Liver (tissue), 3 donors: Measurements from ENCODE around the gene MYBPH.

Experiments used
- EGR1 ChIP-seq, 2 donors: IDR thresholded peaks; 2 replicates each; pipeline ENCODE4 v1.6.1; 2016 to 2018; ENCODE audit warnings: antibody characterized with exemption in 2 of 2, low read depth in 2 of 2
- HNF4G ChIP-seq: IDR thresholded peaks from 2 replicates; pipeline ENCODE4 v1.6.1; 2016; ENCODE audit warnings: antibody characterized with exemption
- JUND ChIP-seq, 2 donors: IDR thresholded peaks; 2 replicates each; pipeline ENCODE4 v1.6.1; 2016; ENCODE audit warnings: antibody characterized with exemption in 2 of 2
- MAX ChIP-seq: IDR thresholded peaks from 2 replicates; pipeline ENCODE4 v1.6.1; 2016; ENCODE audit warnings: antibody characterized with exemption
- NR2F2 ChIP-seq: IDR thresholded peaks from 2 replicates; pipeline ENCODE4 v1.6.1; 2016; ENCODE audit warnings: antibody characterized with exemption
- RAD21 ChIP-seq, 2 donors: IDR thresholded peaks; 2 replicates each; pipeline ENCODE4 v1.6.1; 2016; ENCODE audit warnings: antibody characterized with exemption in 2 of 2, mild to moderate bottlenecking in 2 of 2
- SP1 ChIP-seq: IDR thresholded peaks from 2 replicates; pipeline ENCODE4 v1.6.1; 2018; ENCODE audit warnings: antibody characterized with exemption, mild to moderate bottlenecking
- TAF1 ChIP-seq: conservative IDR thresholded peaks from 2 replicates; pipeline ENCODE4 v1.6.1; 2016; ENCODE audit warnings: antibody characterized with exemption, mild to moderate bottlenecking
- YY1 ChIP-seq: IDR thresholded peaks from 2 replicates; pipeline ENCODE4 v1.6.1; 2016; ENCODE audit warnings: antibody characterized with exemption, mild to moderate bottlenecking
- TF ChIP-seq, protein P1 (sequence below): fragments of 150-350 bp; IDR thresholded peaks from 2 replicates; pipeline ENCODE4 v1.5.1; 2017; ENCODE audit warnings: improper control_type of control experiment, low read depth, low read length; ENCODE audit not compliant: missing input control
- TF ChIP-seq, protein P2 (sequence below): IDR thresholded peaks from 2 replicates; pipeline ENCODE4 v1.6.1; 2016; ENCODE audit warnings: antibody characterized with exemption, mild to moderate bottlenecking
- TF ChIP-seq, protein P3 (sequence below): IDR thresholded peaks from 2 replicates; pipeline ENCODE4 v1.6.1; 2016; ENCODE audit warnings: antibody characterized with exemption
- TF ChIP-seq, protein P4 (sequence below): IDR thresholded peaks from 2 replicates; pipeline ENCODE4 v1.6.1; 2016; ENCODE audit warnings: antibody characterized with exemption
- donor health status: healthy.
- donor health status: healthy.

DNA sequence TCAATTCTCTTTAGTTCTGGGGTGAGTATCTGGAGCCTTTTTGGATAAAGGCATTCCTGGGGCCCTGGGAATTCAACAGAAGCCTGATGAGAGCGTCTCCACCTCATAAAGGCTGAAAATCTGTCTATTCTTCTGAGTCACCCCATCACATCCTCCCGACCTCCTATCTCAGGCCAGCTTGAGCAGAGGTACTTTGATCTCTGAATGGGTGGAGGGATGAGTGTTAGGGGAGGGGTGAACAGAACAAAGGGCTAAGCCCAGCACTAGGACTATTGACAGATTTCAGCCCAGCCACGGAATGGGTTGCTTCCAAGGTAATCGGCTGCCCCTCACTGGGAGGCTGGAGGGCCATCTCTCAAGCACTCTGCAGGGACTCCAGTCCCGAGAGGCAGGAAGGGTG is 2.5 kb upstream of the MYBPH start:
- TF ChIP-seq, protein P1, sequence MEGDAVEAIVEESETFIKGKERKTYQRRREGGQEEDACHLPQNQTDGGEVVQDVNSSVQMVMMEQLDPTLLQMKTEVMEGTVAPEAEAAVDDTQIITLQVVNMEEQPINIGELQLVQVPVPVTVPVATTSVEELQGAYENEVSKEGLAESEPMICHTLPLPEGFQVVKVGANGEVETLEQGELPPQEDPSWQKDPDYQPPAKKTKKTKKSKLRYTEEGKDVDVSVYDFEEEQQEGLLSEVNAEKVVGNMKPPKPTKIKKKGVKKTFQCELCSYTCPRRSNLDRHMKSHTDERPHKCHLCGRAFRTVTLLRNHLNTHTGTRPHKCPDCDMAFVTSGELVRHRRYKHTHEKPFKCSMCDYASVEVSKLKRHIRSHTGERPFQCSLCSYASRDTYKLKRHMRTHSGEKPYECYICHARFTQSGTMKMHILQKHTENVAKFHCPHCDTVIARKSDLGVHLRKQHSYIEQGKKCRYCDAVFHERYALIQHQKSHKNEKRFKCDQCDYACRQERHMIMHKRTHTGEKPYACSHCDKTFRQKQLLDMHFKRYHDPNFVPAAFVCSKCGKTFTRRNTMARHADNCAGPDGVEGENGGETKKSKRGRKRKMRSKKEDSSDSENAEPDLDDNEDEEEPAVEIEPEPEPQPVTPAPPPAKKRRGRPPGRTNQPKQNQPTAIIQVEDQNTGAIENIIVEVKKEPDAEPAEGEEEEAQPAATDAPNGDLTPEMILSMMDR = no peak
- no peak for TF ChIP-seq RAD21 (IDR thresholded peaks at IDR 0.05)
- TF ChIP-seq, protein P2, sequence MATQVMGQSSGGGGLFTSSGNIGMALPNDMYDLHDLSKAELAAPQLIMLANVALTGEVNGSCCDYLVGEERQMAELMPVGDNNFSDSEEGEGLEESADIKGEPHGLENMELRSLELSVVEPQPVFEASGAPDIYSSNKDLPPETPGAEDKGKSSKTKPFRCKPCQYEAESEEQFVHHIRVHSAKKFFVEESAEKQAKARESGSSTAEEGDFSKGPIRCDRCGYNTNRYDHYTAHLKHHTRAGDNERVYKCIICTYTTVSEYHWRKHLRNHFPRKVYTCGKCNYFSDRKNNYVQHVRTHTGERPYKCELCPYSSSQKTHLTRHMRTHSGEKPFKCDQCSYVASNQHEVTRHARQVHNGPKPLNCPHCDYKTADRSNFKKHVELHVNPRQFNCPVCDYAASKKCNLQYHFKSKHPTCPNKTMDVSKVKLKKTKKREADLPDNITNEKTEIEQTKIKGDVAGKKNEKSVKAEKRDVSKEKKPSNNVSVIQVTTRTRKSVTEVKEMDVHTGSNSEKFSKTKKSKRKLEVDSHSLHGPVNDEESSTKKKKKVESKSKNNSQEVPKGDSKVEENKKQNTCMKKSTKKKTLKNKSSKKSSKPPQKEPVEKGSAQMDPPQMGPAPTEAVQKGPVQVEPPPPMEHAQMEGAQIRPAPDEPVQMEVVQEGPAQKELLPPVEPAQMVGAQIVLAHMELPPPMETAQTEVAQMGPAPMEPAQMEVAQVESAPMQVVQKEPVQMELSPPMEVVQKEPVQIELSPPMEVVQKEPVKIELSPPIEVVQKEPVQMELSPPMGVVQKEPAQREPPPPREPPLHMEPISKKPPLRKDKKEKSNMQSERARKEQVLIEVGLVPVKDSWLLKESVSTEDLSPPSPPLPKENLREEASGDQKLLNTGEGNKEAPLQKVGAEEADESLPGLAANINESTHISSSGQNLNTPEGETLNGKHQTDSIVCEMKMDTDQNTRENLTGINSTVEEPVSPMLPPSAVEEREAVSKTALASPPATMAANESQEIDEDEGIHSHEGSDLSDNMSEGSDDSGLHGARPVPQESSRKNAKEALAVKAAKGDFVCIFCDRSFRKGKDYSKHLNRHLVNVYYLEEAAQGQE = no peak
- TF ChIP-seq EGR1 (IDR thresholded peaks at IDR 0.05; ENCODE audit: low read depth in 2 of 2) = no peak
- TF ChIP-seq, protein P3, sequence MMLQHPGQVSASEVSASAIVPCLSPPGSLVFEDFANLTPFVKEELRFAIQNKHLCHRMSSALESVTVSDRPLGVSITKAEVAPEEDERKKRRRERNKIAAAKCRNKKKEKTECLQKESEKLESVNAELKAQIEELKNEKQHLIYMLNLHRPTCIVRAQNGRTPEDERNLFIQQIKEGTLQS = no peak
- TF ChIP-seq, protein P4, sequence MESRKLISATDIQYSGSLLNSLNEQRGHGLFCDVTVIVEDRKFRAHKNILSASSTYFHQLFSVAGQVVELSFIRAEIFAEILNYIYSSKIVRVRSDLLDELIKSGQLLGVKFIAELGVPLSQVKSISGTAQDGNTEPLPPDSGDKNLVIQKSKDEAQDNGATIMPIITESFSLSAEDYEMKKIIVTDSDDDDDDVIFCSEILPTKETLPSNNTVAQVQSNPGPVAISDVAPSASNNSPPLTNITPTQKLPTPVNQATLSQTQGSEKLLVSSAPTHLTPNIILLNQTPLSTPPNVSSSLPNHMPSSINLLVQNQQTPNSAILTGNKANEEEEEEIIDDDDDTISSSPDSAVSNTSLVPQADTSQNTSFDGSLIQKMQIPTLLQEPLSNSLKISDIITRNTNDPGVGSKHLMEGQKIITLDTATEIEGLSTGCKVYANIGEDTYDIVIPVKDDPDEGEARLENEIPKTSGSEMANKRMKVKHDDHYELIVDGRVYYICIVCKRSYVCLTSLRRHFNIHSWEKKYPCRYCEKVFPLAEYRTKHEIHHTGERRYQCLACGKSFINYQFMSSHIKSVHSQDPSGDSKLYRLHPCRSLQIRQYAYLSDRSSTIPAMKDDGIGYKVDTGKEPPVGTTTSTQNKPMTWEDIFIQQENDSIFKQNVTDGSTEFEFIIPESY = no peak
- TF ChIP-seq YY1 = no peak
- no peak for TF ChIP-seq NR2F2
- TF ChIP-seq JUND (IDR thresholded peaks at IDR 0.05) = no peak
- no peak for TF ChIP-seq TAF1
- no peak for TF ChIP-seq HNF4G
- no peak for TF ChIP-seq MAX
- no peak for TF ChIP-seq SP1
